ENCODE data around the gene TCP11.

TCP11 gene

GRCh38 chr6:35078896-35079295, 62.2 kb downstream of the TCP11 start:
- DNase-seq: no peak

GRCh38 chr6:35078226-35078850, 62.8 kb downstream of the TCP11 start:
- no peak for DNase-seq

- DNase-seq: no peak
Observed at GRCh38 chr6:35077713-35078105, 63.4 kb downstream of the TCP11 start.

- no peak for DNase-seq
Observed at GRCh38 chr6:35076997-35077712, 64.0 kb downstream of the TCP11 start.

GRCh38 chr6:35073766-35074471, 67.2 kb downstream of the TCP11 start:
- DNase-seq: no peak

- DNase-seq: no peak
Observed at GRCh38 chr6:35073211-35073610, 67.9 kb downstream of the TCP11 start.

GRCh38 chr6:35072698-35073055, 68.5 kb downstream of the TCP11 start:
- DNase-seq: no peak

GRCh38 chr6:35072051-35072697, 69.0 kb downstream of the TCP11 start:
- no peak for DNase-seq

GRCh38 chr6:35071347-35071994, 69.7 kb downstream of the TCP11 start:
- no peak for DNase-seq

- DNase-seq: no peak
Observed at GRCh38 chr6:35070111-35070510, 71.0 kb downstream of the TCP11 start.

GRCh38 chr6:35069262-35069661, 71.9 kb downstream of the TCP11 start:
- DNase-seq: no peak

- no peak for DNase-seq
Observed at GRCh38 chr6:35068644-35069043, 72.5 kb downstream of the TCP11 start.

GRCh38 chr6:35068206-35068605, 72.9 kb downstream of the TCP11 start:
- no peak for DNase-seq
